HG02642 (cell line): Measurements from ENCODE around the gene ZNF484.
"Not testable (repeated sequence)": the region's sequence is repeated elsewhere in the genome, so short reads cannot be mapped to it uniquely, and the experiment has no call there.

ENCODE experiments used
- ATAC-seq: cut with Tn5 transposase; IDR thresholded peaks from one replicate; pipeline ENCODE4 v1.9.1; 2021; ENCODE audit warnings: mild to moderate bottlenecking; ENCODE audit not compliant: unreplicated experiment, poor library complexity

Gene ZNF484

GRCh38 chr9:92864152-92864551, 13.7 kb downstream of the ZNF484 start:
- ATAC-seq: no peak

- no peak for ATAC-seq
Observed at GRCh38 chr9:92860867-92861266, 17.0 kb downstream of the ZNF484 start.

- ATAC-seq: no peak
Observed at GRCh38 chr9:92857236-92857635, 20.6 kb downstream of the ZNF484 start.

GRCh38 chr9:92853716-92854115, 24.1 kb downstream of the ZNF484 start:
- ATAC-seq: no peak

- ATAC-seq: no peak
Observed at GRCh38 chr9:92850898-92851297, 26.9 kb downstream of the ZNF484 start.

- ATAC-seq: not testable (repeated sequence)
Observed at GRCh38 chr9:92848740-92849139, 29.1 kb downstream of the ZNF484 start.

GRCh38 chr9:92846662-92847145, 31.1 kb downstream of the ZNF484 start:
- ATAC-seq: no peak

GRCh38 chr9:92838411-92838810, 39.4 kb downstream of the ZNF484 start:
- ATAC-seq: not testable (repeated sequence)

GRCh38 chr9:92837191-92837590, 40.6 kb downstream of the ZNF484 start:
- ATAC-seq: no peak

GRCh38 chr9:92829420-92829819, 48.4 kb downstream of the ZNF484 start:
- no peak for ATAC-seq

- ATAC-seq: not testable (repeated sequence)
Observed at GRCh38 chr9:92825065-92825464, 52.8 kb downstream of the ZNF484 start.

- ATAC-seq: no peak
Observed at GRCh38 chr9:92820964-92821363, 56.9 kb downstream of the ZNF484 start.

- ATAC-seq: not testable (repeated sequence)
Observed at GRCh38 chr9:92819898-92820297, 57.9 kb downstream of the ZNF484 start.

GRCh38 chr9:92809629-92810326, 68.1 kb downstream of the ZNF484 start:
- not testable (repeated sequence) for ATAC-seq

GRCh38 chr9:92808726-92809451, 68.9 kb downstream of the ZNF484 start:
- ATAC-seq: peak; percentile 48

- ATAC-seq: no peak
Observed at GRCh38 chr9:92807757-92808725, 69.8 kb downstream of the ZNF484 start.

GRCh38 chr9:92807031-92807756, 70.6 kb downstream of the ZNF484 start:
- ATAC-seq: no peak

GRCh38 chr9:92804727-92805126, 73.1 kb downstream of the ZNF484 start:
- no peak for ATAC-seq

GRCh38 chr9:92798358-92798757, 79.5 kb downstream of the ZNF484 start:
- ATAC-seq: no peak

- ATAC-seq: not testable (repeated sequence)
Observed at GRCh38 chr9:92796337-92796804, 81.5 kb downstream of the ZNF484 start.
